ENCODE results near the gene FOXM1. TPM values are rescaled to one million over a fixed set of nuclear protein-coding genes. Genes with fewer than 3 reads are reported as not detected.
"Not testable (repeated sequence)": the region's sequence is repeated elsewhere in the genome, so short reads cannot be mapped to it uniquely, and the experiment has no call there.

The FOXM1 gene
- total RNA-seq, 1 donor from 2014 or later, result 36.8 TPM

GRCh38 chr12:2884810-2885209 lies 7.8 kb upstream of the FOXM1 start:
- DNase-seq (ENCODE audit: low read depth), result no peak
- H3K4me3 ChIP-seq (ENCODE audit: low read depth, low read length), result peak overlapping the region; percentile 35
- no peak for TF ChIP-seq CTCF (conservative IDR thresholded peaks at IDR 0.05; ENCODE audit: low read depth, low read length)

GRCh38 chr12:2879853-2880252 lies 2.9 kb upstream of the FOXM1 start:
- DNase-seq (ENCODE audit: low read depth), result no peak
- no peak for TF ChIP-seq CTCF (conservative IDR thresholded peaks at IDR 0.05; ENCODE audit: low read depth, low read length)
- H3K4me3 ChIP-seq (ENCODE audit: low read depth, low read length), result no peak overlapping the region

GRCh38 chr12:2877953-2878732 lies 1.2 kb upstream of the FOXM1 start:
- TF ChIP-seq CTCF (conservative IDR thresholded peaks at IDR 0.05; ENCODE audit: low read depth, low read length), result no peak
- H3K4me3 ChIP-seq (ENCODE audit: low read depth, low read length), result peak overlapping the region; percentile 92
- DNase-seq (ENCODE audit: low read depth), result peak; percentile 68

GRCh38 chr12:2876431-2877046 lies 435 bp downstream of the FOXM1 start:
- no peak for TF ChIP-seq CTCF (conservative IDR thresholded peaks at IDR 0.05; ENCODE audit: low read depth, low read length)
- peak overlapping the region; percentile 92 for H3K4me3 ChIP-seq (ENCODE audit: low read depth, low read length)
- no peak for DNase-seq (ENCODE audit: low read depth)

GRCh38 chr12:2868986-2869632 lies 7.9 kb downstream of the FOXM1 start:
- not testable (repeated sequence) for H3K4me3 ChIP-seq (ENCODE audit: low read depth, low read length); DNase-seq (ENCODE audit: low read depth)

GRCh38 chr12:2864198-2864597 lies 12.8 kb downstream of the FOXM1 start:
- TF ChIP-seq CTCF (conservative IDR thresholded peaks at IDR 0.05; ENCODE audit: low read depth, low read length), result no peak
- H3K4me3 ChIP-seq (ENCODE audit: low read depth, low read length), result no peak overlapping the region
- no peak for DNase-seq (ENCODE audit: low read depth)

- H3K4me3 ChIP-seq (ENCODE audit: low read depth, low read length); DNase-seq (ENCODE audit: low read depth): not testable (repeated sequence)
These were observed 13.6 kb downstream of the FOXM1 start for GRCh38 chr12:2863402-2863801.

Measured in epithelial cell of proximal tubule (primary cell).